Kidney (tissue), 14 donors: ENCODE data around the gene CTTN. TPM values are rescaled to one million over a fixed set of nuclear protein-coding genes. Genes with fewer than 3 reads are reported as not detected.

Experiments used
- DNase-seq, 5 donors: peaks; one replicate each; pipeline ENCODE4 v3.0.0-alpha.2; 2013 to 2020
- FAIRE-seq: peaks from 2 replicates; lab custom pipeline; 2012; peaks lifted over from hg19 to GRCh38; lab: Jason Lieb, UNC
- H3K27ac ChIP-seq, 2 donors: one replicate each; pipeline ENCODE4 v1.7.0; 2013; ENCODE audit warnings: low read depth in 2 of 2, low read length in 2 of 2, inconsistent platforms in 1 of 2
- H3K27me3 ChIP-seq: one replicate; pipeline ENCODE4 v1.7.1; 2013; ENCODE audit warnings: low read length, inconsistent platforms; ENCODE audit not compliant: control insufficient read depth, insufficient read depth
- H3K36me3 ChIP-seq, 3 donors: one replicate each; pipeline versions ENCODE4 v1.7.0 to v1.7.1; 2013; ENCODE audit warnings: low read length in 3 of 3, control low read depth in 1 of 3, inconsistent platforms in 1 of 3; ENCODE audit not compliant: insufficient read depth in 3 of 3, control insufficient read depth in 2 of 3
- H3K4me1 ChIP-seq, 3 donors: one replicate each; pipeline versions ENCODE4 v1.7.0 to v1.7.1; 2013; ENCODE audit warnings: low read length in 3 of 3, inconsistent platforms in 1 of 3, low read depth in 1 of 3; ENCODE audit not compliant: control insufficient read depth in 2 of 3, insufficient read depth in 2 of 3
- H3K4me3 ChIP-seq, 3 donors: one replicate each; pipeline versions ENCODE4 v1.7.0 to v1.8.1; 2013; ENCODE audit warnings: low read length in 3 of 3, control low read depth in 1 of 3, inconsistent platforms in 1 of 3
- H3K9ac ChIP-seq, 3 donors: one replicate each; pipeline versions ENCODE4 v1.7.0 to v1.7.1; 2013; ENCODE audit warnings: low read length in 3 of 3, control low read depth in 1 of 3, inconsistent platforms in 1 of 3
- H3K9me3 ChIP-seq, 3 donors: one replicate each; pipeline versions ENCODE4 v1.7.0 to v1.7.1; 2013; ENCODE audit warnings: low read length in 3 of 3, control low read depth in 1 of 3, inconsistent platforms in 1 of 3; ENCODE audit not compliant: control insufficient read depth in 2 of 3, insufficient read depth in 1 of 3
- intact Hi-C: fragments of 100-400 bp; cut with DNase I; formaldehyde crosslinking; loops from one replicate; pipeline ENCODE4 v1.11.1; 2022
- polyA plus RNA-seq: library from polyadenylated mRNA; stranded (reverse); fragments of 350-450 nt; fragmentation: Illumina TruSeq; extraction: RNeasy Lipid Tissue Mini Kit (QIAGEN cat#74804); gene quantifications from one replicate; pipeline ENCODE4 v1.2.3, GENCODE V29; 2014; ENCODE audit warnings: low read depth, low replicate concordance; ENCODE audit not compliant: insufficient read depth
- total RNA-seq: library from RNA; stranded (reverse); fragmentation: NEBNext Ultra II Directional; extraction: Animal tissue kit (Norgen Biotek cat#: 25700); gene quantifications from one replicate; pipeline ENCODE4 v1.2.1, GENCODE V29; 2021
- TF ChIP-seq, protein P1 (sequence below): IDR thresholded peaks from 3 replicates; pipeline ENCODE4 v1.5.1; 2012; ENCODE audit warnings: mild to moderate bottlenecking, moderate library complexity, borderline replicate concordance; ENCODE audit not compliant: insufficient read depth; ENCODE audit errors: extremely low read depth
- donor health status: control.
- donor health status: control.
- donor health status: control.
- donor health status: control.
- donor health status: control.
- donor health status: DM: yes; HTN: yes; CAD: no.
- donor health status: Normal renal cell carcinoma (clear cell type).

CTTN gene
- total and polyA plus RNA-seq, 2 donors from 2014 or later = 84.9 to 316 TPM

DNA sequence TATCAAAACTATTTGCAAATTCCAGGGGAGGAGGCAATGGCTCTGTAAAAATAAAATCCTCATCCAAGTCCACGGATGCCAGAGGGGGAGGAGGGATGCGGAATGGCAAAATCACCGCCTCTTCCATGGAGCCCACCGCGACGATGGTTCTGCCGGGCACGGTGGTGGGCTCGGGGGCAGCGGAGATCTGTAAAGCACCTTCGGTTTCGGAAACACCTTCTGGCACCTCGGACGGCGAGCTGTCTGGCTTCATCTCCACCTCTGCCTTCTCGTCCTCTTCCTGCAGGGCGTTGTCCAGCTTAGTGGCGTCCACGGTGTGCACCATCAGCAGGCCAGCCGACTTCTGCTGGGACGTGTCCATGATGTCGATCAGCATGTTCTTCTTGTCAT is 87.7 kb downstream of the CTTN start:
- Histone ChIP-seq H3K9ac (no peak overlapping the region), H3K9me3 (peaks cover 0 to 5% (median 0%) of the 10 kb centered on the region in 3 donors), H3K4me3 (no peak overlapping the region), H3K27me3 (no peaks in the 10 kb centered on the region), H3K27ac (no peak overlapping the region), H3K4me1 (peaks cover 0 to 2% (median 0%) of the 10 kb centered on the region in 3 donors), H3K36me3 (peaks cover 0 to 2% (median 0%) of the 10 kb centered on the region in 3 donors)
- FAIRE-seq (no peak), DNase-seq (no peak)
- TF ChIP-seq, protein P1, sequence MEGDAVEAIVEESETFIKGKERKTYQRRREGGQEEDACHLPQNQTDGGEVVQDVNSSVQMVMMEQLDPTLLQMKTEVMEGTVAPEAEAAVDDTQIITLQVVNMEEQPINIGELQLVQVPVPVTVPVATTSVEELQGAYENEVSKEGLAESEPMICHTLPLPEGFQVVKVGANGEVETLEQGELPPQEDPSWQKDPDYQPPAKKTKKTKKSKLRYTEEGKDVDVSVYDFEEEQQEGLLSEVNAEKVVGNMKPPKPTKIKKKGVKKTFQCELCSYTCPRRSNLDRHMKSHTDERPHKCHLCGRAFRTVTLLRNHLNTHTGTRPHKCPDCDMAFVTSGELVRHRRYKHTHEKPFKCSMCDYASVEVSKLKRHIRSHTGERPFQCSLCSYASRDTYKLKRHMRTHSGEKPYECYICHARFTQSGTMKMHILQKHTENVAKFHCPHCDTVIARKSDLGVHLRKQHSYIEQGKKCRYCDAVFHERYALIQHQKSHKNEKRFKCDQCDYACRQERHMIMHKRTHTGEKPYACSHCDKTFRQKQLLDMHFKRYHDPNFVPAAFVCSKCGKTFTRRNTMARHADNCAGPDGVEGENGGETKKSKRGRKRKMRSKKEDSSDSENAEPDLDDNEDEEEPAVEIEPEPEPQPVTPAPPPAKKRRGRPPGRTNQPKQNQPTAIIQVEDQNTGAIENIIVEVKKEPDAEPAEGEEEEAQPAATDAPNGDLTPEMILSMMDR = no peak
- intact Hi-C loops = no loop called here

Other genes with a start within 250 kb of the CTTN start
- gene FADD, start 195.2 kb upstream of the CTTN start, total RNA-seq = 31.5 TPM
- gene FADD, start 195.2 kb upstream of the CTTN start, polyA plus RNA-seq = 27.8 TPM
- 53.0 TPM for gene PPFIA1, start 127.8 kb upstream of the CTTN start, total RNA-seq
- 19.1 TPM for gene PPFIA1, start 127.8 kb upstream of the CTTN start, polyA plus RNA-seq